Lower leg skin (tissue), 3 donors: Measurements from ENCODE around the gene NRF1.

Experiments
- CTCF ChIP-seq, 3 donors: fragments of 450-650 bp; IDR thresholded peaks; one replicate each; pipeline ENCODE4 v1.5.1; 2016; ENCODE audit warnings: antibody characterized with exemption in 3 of 3, mild to moderate bottlenecking in 3 of 3, moderate library complexity in 2 of 3
- POLR2A ChIP-seq, 2 donors: fragments of 450-650 bp; IDR thresholded peaks; one replicate each; pipeline ENCODE4 v1.6.1; 2016 to 2017; ENCODE audit warnings: antibody characterized with exemption in 2 of 2, mild to moderate bottlenecking in 1 of 2, moderate library complexity in 1 of 2

DNA sequence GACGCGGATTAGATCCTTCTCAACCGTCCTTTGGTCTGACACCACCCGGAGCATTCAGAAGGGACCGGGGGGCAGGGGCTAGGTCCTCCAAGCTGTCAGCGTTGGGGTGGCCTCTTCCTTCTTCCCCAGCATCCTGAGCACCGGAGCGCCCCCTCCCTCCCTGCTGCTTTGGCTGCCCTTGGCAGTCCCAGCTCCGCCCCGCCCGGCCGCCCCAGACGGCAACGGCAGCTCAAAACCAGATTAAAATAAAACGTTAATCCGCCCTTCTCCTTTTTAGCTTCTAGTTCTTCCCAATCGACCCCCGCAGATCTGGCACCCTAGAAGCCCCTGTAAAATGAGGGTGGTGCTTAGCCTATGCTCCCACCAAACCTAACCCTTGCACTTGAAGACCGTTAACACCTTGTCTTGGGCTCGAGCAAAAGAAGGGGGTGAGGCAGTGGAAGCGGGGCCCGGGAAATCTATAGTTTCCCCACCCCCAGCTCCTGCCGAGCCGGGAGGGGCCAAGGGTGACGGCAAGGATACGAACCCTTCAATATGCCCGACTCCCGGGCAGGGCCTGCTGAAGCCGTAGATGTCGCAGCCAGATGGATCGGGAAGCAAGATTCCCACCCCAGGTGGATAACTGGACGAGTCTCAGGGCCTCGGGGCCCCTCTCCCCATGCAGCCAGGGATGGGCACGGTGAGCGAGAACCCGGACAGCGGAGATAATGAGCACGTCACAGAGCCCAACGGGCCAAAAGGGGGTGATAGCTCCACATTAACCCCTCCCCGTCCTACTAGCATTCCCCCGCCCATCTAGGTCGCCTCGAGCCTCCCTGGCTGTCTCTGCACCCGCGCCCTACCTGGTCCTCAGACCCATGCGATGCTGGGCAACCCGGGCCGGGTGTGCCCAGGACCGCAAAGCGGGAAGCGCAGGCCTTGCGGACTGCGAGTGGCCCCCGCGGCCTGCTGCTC is 169.7 kb downstream of the NRF1 start:
- TF ChIP-seq POLR2A (IDR thresholded peaks at IDR 0.05): no peak
- no peak for TF ChIP-seq CTCF (IDR thresholded peaks at IDR 0.05)
